ENCODE measurements around the gene SIRT2.

SIRT2 gene

GRCh38 chr19:38845374-38846024, 53.9 kb downstream of the SIRT2 start:
- H3K4me3 ChIP-seq (ENCODE audit: low read depth, low read length), result no peak overlapping the region
- no peak for TF ChIP-seq CTCF (IDR thresholded peaks at IDR 0.05; ENCODE audit: borderline replicate concordance, insufficient read depth, low read depth, low read length)

GRCh38 chr19:38844093-38844686, 55.2 kb downstream of the SIRT2 start:
- TF ChIP-seq CTCF (IDR thresholded peaks at IDR 0.05; ENCODE audit: borderline replicate concordance, insufficient read depth, low read depth, low read length), result no peak
- no peak overlapping the region for H3K4me3 ChIP-seq (ENCODE audit: low read depth, low read length)

- no peak for TF ChIP-seq CTCF (IDR thresholded peaks at IDR 0.05; ENCODE audit: borderline replicate concordance, insufficient read depth, low read depth, low read length)
- no peak overlapping the region for H3K4me3 ChIP-seq (ENCODE audit: low read depth, low read length)
Observed at GRCh38 chr19:38843175-38843758, 56.2 kb downstream of the SIRT2 start.

- TF ChIP-seq CTCF (IDR thresholded peaks at IDR 0.05; ENCODE audit: borderline replicate concordance, insufficient read depth, low read depth, low read length), result no peak
- H3K4me3 ChIP-seq (ENCODE audit: low read depth, low read length), result no peak overlapping the region
Observed at GRCh38 chr19:38842439-38843174, 56.8 kb downstream of the SIRT2 start.

GRCh38 chr19:38841787-38842438, 57.5 kb downstream of the SIRT2 start:
- no peak for TF ChIP-seq CTCF (IDR thresholded peaks at IDR 0.05; ENCODE audit: borderline replicate concordance, insufficient read depth, low read depth, low read length)
- no peak overlapping the region for H3K4me3 ChIP-seq (ENCODE audit: low read depth, low read length)

- H3K4me3 ChIP-seq (ENCODE audit: low read depth, low read length), result no peak overlapping the region
- no peak for TF ChIP-seq CTCF (IDR thresholded peaks at IDR 0.05; ENCODE audit: borderline replicate concordance, insufficient read depth, low read depth, low read length)
Observed at GRCh38 chr19:38841180-38841766, 58.1 kb downstream of the SIRT2 start.

Measured in GM12875 (cell line).